ENCODE results near the gene MEX3C. TPM values are rescaled to one million over a fixed set of nuclear protein-coding genes. Genes with fewer than 3 reads are reported as not detected.
A peak's percentile ranks its signal among the peaks of the same experiment; 100 is the strongest.

MEX3C gene
- total and polyA plus RNA-seq, 2 of the 4 experiments (the other 2 are of a cell fraction), result 26.0 to 50.9 TPM

DNA sequence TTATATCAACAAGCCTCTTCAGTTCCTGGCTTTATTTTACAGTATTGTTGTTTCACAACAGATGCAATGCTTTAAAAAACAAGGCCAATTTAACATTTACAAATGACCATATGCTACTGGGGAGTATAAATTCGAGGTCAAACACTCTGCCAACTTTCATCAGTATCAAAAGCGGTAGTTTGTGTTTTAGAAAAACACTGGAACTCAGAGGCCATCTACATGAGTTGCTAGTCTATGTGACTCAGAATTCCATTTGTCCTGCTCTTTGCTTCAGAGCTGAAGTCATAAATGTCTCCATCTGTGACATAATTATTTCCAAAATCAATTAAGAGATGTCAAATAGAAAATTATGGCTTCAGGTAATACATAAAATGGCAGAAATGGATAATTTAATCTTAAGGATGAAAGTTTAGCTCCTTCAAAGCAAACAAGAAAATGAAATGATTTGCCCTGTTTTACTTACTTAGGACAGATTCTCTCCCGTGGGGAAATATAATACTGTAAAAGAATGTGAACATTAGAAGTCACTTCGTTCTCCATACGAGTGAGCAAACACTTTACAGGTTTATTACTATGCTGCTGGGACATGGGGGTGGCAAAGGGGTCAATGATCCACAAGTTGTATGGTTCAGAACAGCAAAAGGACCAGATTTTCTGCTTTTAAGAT lies 3.7 kb downstream of the MEX3C start:
- Histone ChIP-seq H3K4me2 (ENCODE audit: low read depth, low read length) (peak overlapping the region; percentile 82), H2AK9ac (replicated peaks; ENCODE audit: low read depth, low read length, poor library complexity) (no peak overlapping the region), H3K23ac (ENCODE audit: low read depth, low read length) (0 out of 2 replicates have a peak overlapping the region, but pooled peaks have one; percentile 28), H4K5ac (ENCODE audit: low read depth, low read length) (no peak overlapping the region), H3K4me3 (ENCODE audit: insufficient read depth, low read depth, low read length) (peak overlapping the region; percentile 18; the same call in 1 of the 2 replicates), H3K27ac (ENCODE audit: insufficient read depth, low read length) (no peak overlapping the region), H3K4me1 (ENCODE audit: control insufficient read depth, insufficient read depth, low read length) (peaks cover 6% of the 10 kb centered on the region; the same call in 1 of the 2 replicates), H3K14ac (replicated peaks; ENCODE audit: low read depth, low read length) (peak overlapping the region; percentile 33; the same call in 1 of the 2 replicates), H2BK15ac (ENCODE audit: low read depth, low read length) (no peak overlapping the region), H3K36me3 (ENCODE audit: control insufficient read depth, insufficient read depth, low read length) (no peaks in the 10 kb centered on the region), H2BK20ac (ENCODE audit: low read depth, low read length) (no peak overlapping the region), H3K18ac (ENCODE audit: low read depth, low read length) (no peak overlapping the region), H2BK5ac (ENCODE audit: low read depth, low read length, poor library complexity, severe bottlenecking) (peak overlapping the region; percentile 31), H2AFZ (replicated peaks; ENCODE audit: low read length, poor library complexity) (no peak overlapping the region), H3K27me3 (ENCODE audit: control insufficient read depth, insufficient read depth, low read length) (no peaks in the 10 kb centered on the region), H3K4ac (ENCODE audit: low read depth, low read length) (no peak overlapping the region), H4K8ac (ENCODE audit: low read depth in 2 of 2, low read length in 2 of 2) (no peak overlapping the region), H3K9me3 (ENCODE audit: control insufficient read depth, insufficient read depth, low read length) (no peaks in the 10 kb centered on the region), H3K9ac (ENCODE audit: low read depth, low read length) (no peak overlapping the region), H2AK5ac (ENCODE audit: low read depth, low read length) (no peak overlapping the region), H3K79me1 (ENCODE audit: low read depth in 1 of 2, low read length in 2 of 2) (peaks cover 0 to 36% of the 10 kb centered on the region in 2 experiments; a peak in 2 of 4 replicates), H3K9me1 (ENCODE audit: insufficient read depth, low read length) (peaks cover 5% of the 10 kb centered on the region), H4K20me1 (ENCODE audit: insufficient read depth, low read length) (peaks cover 60% of the 10 kb centered on the region), H2BK120ac (ENCODE audit: low read depth, low read length) (no peak overlapping the region), H3K56ac (ENCODE audit: extremely low read depth, insufficient read depth, low read length) (no peak overlapping the region), H4K91ac (ENCODE audit: insufficient read depth, low read depth, low read length) (no peak overlapping the region)
- TF ChIP-seq SMC3 (IDR thresholded peaks at IDR 0.05; ENCODE audit: low read depth, low read length) (no peak), BHLHE40 (IDR thresholded peaks at IDR 0.05; ENCODE audit: low read depth, low read length) (no peak), CHD1 (IDR thresholded peaks at IDR 0.05; ENCODE audit: low read depth, low read length) (no peak), FOS (IDR thresholded peaks at IDR 0.05; ENCODE audit: low read depth, low read length) (no peak), RCOR1 (IDR thresholded peaks at IDR 0.05; ENCODE audit: insufficient replicate concordance, low read length) (no peak), CTCF (conservative IDR thresholded peaks at IDR 0.05; ENCODE audit: low read depth, low read length) (no peak), CEBPB (IDR thresholded peaks at IDR 0.05; ENCODE audit: low read depth, low read length) (no peak), MXI1 (IDR thresholded peaks at IDR 0.05; ENCODE audit: borderline replicate concordance, low read depth, low read length) (no peak), NFE2L2 (IDR thresholded peaks at IDR 0.05; ENCODE audit: low read depth, low read length) (no peak), RAD21 (IDR thresholded peaks at IDR 0.05; ENCODE audit: low read length) (no peak), ELK1 (IDR thresholded peaks at IDR 0.05; ENCODE audit: borderline replicate concordance, low read depth, low read length) (no peak), USF2 (IDR thresholded peaks at IDR 0.05; ENCODE audit: low read depth, low read length) (no peak), MAZ (IDR thresholded peaks at IDR 0.05; ENCODE audit: borderline replicate concordance, low read depth, low read length) (no peak), RFX5 (IDR thresholded peaks at IDR 0.05; ENCODE audit: low read depth, low read length) (no peak), POLR2A (IDR thresholded peaks at IDR 0.05; ENCODE audit: low read depth, low read length) (no peak), MAFK (IDR thresholded peaks at IDR 0.05; ENCODE audit: low read depth, low read length) (no peak)
- BruUV-seq (replicated peaks), result TSS peak; percentile 10
- ChIA-PET CTCF (no interaction called here), POLR2A (ENCODE audit: unreplicated experiment) (no interaction called here)
- dilution Hi-C loops (cut with HindIII; ENCODE audit: low sequenced_read_pairs, unreplicated experiment), result no loop called here
- DNase-seq, result peak; percentile 54
- intact Hi-C loops (cut with micrococcal nuclease), result loop anchor here (10.0 kb wide), 1 partner anchor 229 kb away; the partner anchor contains the start of gene ELAC1
- no CpG with 5 or more reads among the region's 5 CpGs for WGBS, 2 experiments (ENCODE audit: extremely low coverage in 2 of 2, insufficient read length in 1 of 2)
- ATAC-seq (ENCODE audit: low read depth), result no peak
- in situ Hi-C loops (cut with MboI; ENCODE audit: low sequenced_read_pairs), result no loop called here
